NB4 (cell line): ENCODE results near the gene EPG5.

Experiments used
- DNase-seq: peaks from one replicate; pipeline ENCODE4 v3.0.0; 2010; ENCODE audit warnings: low read depth
- H3K4me3 ChIP-seq: one replicate; pipeline ENCODE4 v1.5.1; 2011; ENCODE audit warnings: mild to moderate bottlenecking, low read depth, low read length, moderate library complexity
- CTCF ChIP-seq: IDR thresholded peaks from one replicate; pipeline ENCODE4 v1.5.1; 2012; ENCODE audit warnings: low read depth, low read length
- MAX ChIP-seq: IDR thresholded peaks from 2 replicates; pipeline ENCODE4 v1.6.1; 2011; ENCODE audit warnings: low read depth, low read length
- MYC ChIP-seq: IDR thresholded peaks from 2 replicates; pipeline ENCODE4 v1.6.1; 2011; ENCODE audit warnings: low read depth, low read length
- POLR2A ChIP-seq: IDR thresholded peaks from 2 replicates; pipeline ENCODE4 v1.6.1; 2011; ENCODE audit warnings: mild to moderate bottlenecking; ENCODE audit not compliant: insufficient read length; ENCODE audit errors: extremely low read depth

EPG5 gene

GRCh38 chr18:45844938-45845337 is 122.2 kb downstream of the EPG5 start:
- no peak for DNase-seq
- no peak for TF ChIP-seq MAX
- no peak overlapping the region for H3K4me3 ChIP-seq

- DNase-seq = no peak
- H3K4me3 ChIP-seq = no peak overlapping the region
- TF ChIP-seq CTCF = no peak
- TF ChIP-seq MYC = no peak
- TF ChIP-seq POLR2A = no peak
- TF ChIP-seq MAX = no peak
These were observed 124.1 kb downstream of the EPG5 start for GRCh38 chr18:45843019-45843418.

- no peak for TF ChIP-seq MYC
- no peak for TF ChIP-seq MAX
- no peak for TF ChIP-seq POLR2A
- no peak for TF ChIP-seq CTCF
- no peak overlapping the region for H3K4me3 ChIP-seq
- DNase-seq = no peak
These were observed 125.2 kb downstream of the EPG5 start for GRCh38 chr18:45841765-45842442.

- TF ChIP-seq CTCF (no peak), POLR2A (no peak), MYC (no peak), MAX (no peak)
- no peak overlapping the region for H3K4me3 ChIP-seq
- DNase-seq = no peak
These were observed 125.9 kb downstream of the EPG5 start for GRCh38 chr18:45841060-45841764.

- peak; percentile 65 for DNase-seq
- no peak for TF ChIP-seq MYC
- TF ChIP-seq CTCF = peak; percentile 45
- H3K4me3 ChIP-seq = no peak overlapping the region
These were observed 127.4 kb downstream of the EPG5 start for GRCh38 chr18:45839414-45840395.

- TF ChIP-seq MYC (no peak), POLR2A (no peak), CTCF (no peak), MAX (no peak)
- DNase-seq = no peak
- no peak overlapping the region for H3K4me3 ChIP-seq
These were observed 128.6 kb downstream of the EPG5 start for GRCh38 chr18:45838302-45839070.
